ENCODE results near the gene KIF27.
A peak's percentile ranks its signal among the peaks of the same experiment; 100 is the strongest.
"Not testable (repeated sequence)": the region's sequence is repeated elsewhere in the genome, so short reads cannot be mapped to it uniquely, and the experiment has no call there.

Gene KIF27

GRCh38 chr9:83932851-83933250 lies 11.6 kb upstream of the KIF27 start:
- no peak for DNase-seq

DNA sequence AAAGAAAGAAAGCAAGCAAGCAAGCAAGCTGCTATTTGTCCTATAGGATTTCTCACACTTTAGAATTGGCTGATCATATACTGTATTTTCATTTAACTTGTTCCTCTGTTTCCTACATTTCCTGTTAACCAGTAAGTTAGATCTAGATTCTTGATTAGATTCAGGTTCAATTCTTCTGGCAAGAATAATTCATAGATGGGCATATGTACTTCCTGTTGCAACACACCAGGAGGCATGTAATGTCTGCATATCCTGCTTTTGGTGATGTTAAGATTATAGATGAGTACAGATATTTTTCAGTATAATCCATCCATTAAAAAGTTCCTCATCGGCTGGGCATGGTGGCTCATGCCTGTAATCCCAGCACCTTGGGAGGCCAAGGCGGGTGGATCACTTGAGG lies 10.8 kb upstream of the KIF27 start:
- no peak for DNase-seq

DNA sequence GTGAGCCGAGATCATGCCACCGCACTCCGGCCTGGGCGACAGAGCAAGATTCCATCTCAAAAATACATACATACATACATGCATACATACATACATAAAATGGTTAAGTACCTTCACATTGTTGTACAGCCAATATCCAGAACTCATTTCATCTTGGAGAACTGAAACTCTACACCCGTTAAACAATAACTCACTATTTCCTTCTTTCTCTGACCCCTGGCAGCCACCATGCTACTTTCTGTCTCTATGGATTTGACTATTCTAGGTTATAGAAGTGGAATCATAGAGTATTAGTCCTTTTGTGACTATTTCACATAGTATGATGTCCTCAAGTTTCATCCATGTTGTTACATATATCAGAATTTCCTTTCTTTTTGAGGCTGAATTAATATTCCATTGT lies 9.6 kb upstream of the KIF27 start:
- peak; percentile 18 for DNase-seq

GRCh38 chr9:83927591-83927990 lies 6.4 kb upstream of the KIF27 start:
- DNase-seq = no peak

GRCh38 chr9:83920469-83920926 lies 734 bp downstream of the KIF27 start:
- DNase-seq = no peak

GRCh38 chr9:83919111-83919510 lies 2.1 kb downstream of the KIF27 start:
- no peak for DNase-seq

DNA sequence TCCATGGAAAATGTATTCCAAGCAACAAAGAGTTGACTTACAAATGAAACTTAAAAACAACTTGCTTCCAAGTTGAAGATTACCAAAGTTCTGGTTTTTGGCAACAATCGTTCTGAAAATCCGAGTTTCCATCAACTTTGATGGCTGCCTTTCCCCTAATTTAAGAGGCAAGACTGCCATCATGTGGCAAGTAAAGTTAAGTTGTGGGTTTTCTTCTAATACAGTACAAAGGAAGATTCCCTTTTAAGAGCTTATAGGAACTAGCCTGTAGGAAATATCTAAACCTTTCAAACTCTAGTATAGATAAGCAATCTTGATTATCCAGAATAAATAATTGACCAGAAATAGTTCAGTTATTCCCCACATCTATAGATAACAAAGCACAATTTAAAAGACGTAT lies 9.0 kb downstream of the KIF27 start:
- peak; percentile 31 for DNase-seq

- no peak for DNase-seq
These were observed 15.1 kb downstream of the KIF27 start for GRCh38 chr9:83906144-83906543.

- not testable (repeated sequence) for DNase-seq
These were observed 20.6 kb downstream of the KIF27 start for GRCh38 chr9:83900615-83901014.

- not testable (repeated sequence) for DNase-seq
These were observed 26.9 kb downstream of the KIF27 start for GRCh38 chr9:83894301-83894700.

DNA sequence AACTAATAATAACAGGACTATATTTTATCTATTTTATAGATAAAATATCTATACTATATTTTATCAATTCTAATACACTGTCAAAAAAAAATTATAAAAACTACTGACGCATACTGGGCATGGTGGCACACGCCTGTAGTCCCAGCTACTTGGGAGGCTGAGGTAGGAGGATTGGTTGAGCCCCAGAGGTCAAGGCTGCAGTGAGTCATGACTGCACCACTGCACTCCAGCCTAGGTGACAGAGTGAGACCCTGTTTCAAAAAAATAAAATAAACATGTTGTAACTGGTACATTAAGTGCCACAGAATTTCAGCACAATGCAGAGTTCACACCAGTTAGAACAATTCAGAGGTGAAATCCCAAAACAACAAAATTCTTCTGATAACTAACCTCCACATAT lies 34.7 kb downstream of the KIF27 start:
- not testable (repeated sequence) for DNase-seq

DNA sequence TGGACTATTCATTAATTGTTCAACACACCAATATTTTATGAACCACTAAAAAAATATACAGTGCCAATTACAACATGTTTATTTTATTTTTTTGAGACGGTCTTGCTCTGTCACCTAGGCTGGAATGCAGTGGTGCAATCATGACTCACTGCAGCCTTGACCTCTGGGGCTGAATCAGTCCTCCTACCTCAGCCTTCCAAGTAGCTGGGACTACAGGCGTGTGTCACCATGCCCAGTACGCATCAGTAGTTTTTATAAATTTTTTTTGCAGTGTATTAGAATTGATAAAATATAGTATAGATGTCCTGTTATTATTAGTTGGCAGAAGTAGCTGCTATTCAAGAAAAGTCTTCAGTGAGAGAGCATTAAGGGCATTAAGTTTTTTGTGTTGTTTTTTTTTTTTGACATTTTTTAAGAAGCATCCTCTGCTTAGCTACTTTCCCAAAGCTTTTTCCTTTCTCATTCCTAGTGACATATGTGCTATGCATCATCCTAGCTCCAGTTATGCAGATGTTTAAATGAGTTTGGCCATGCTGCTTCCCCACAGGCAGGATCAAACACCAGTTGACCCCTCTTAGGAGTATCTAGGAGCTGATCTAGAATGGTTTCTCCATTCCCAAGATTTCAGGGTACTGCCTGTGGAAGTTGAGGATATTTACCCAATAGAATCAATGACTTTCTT lies 35.5 kb downstream of the KIF27 start:
- not testable (repeated sequence) for DNase-seq

GRCh38 chr9:83881687-83882408 lies 39.4 kb downstream of the KIF27 start:
- not testable (repeated sequence) for DNase-seq

DNA sequence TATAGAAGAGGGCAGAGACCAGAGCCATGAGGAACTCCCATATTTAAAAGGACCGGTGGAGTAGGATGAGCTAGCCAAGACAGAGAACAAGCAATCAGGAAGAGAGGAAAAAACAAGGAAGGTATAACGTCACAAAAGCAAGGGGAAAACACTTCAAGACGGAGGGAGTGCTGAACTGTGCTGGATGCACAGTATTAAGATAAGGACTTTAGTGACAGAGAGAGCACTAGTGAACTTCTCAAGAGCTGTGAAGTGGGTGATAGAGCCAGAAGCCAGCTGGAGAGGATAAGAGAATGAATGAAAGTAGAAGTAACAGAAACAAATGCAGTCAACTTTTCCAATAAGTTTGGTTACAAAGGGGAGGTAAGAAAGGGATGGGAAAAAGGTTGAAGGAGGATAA lies 45.7 kb downstream of the KIF27 start:
- DNase-seq = not testable (repeated sequence)

DNA sequence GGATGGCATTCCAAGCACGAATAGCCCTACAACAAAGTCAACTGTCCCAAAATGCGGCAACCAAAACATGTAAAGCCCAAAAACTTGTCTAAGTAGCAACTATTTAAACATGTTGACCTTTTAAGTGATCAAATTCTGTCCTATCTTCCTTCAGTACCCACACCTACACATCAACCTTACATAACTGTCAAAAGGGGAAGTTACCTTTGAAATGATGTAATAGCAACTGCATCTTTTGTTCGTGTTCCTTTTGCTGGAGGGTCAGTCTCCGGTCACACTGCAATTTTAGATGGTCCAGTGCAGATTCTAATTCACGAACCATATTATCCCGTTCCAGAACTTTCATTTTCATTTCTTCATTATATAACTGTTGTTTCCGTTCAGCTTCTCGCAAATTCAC lies 71.3 kb downstream of the KIF27 start:
- DNase-seq = peak; percentile 1

- not testable (repeated sequence) for DNase-seq
These were observed 84.1 kb downstream of the KIF27 start for GRCh38 chr9:83837070-83837643.

GRCh38 chr9:83830426-83831071 lies 90.7 kb downstream of the KIF27 start:
- DNase-seq = not testable (repeated sequence)

GRCh38 chr9:83824986-83825623 lies 96.1 kb downstream of the KIF27 start:
- DNase-seq = not testable (repeated sequence)

- DNase-seq = peak; percentile 52
These were observed 103.6 kb downstream of the KIF27 start, which contains the start of gene GKAP1 for GRCh38 chr9:83817356-83818278. Gene GKAP1 (minus strand): TSS chr9:83817769. CDS start chr9:83806517, 11,252 bp downstream.

- DNase-seq = not testable (repeated sequence)
These were observed 104.2 kb downstream of the KIF27 start for GRCh38 chr9:83817011-83817355.

DNA sequence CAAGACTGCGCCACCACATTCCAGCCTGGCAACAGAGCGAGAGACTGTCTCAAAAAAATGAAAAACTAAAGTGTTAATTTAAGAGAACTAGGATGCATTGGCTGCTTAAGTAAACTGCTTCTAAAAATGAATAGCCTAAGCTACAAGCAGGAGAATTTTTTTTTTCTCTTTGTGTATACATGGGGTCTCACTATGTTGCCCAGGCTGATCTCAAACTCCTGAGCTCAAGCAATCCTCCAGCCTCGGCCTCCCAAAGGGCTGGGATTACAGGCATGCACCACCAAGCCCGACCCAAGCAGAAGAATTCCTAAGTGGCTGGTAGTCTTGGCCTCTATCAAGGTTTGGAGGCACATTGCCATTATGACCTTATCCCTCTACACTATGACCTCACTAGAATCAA lies 106.1 kb downstream of the KIF27 start:
- DNase-seq = not testable (repeated sequence)

DNA sequence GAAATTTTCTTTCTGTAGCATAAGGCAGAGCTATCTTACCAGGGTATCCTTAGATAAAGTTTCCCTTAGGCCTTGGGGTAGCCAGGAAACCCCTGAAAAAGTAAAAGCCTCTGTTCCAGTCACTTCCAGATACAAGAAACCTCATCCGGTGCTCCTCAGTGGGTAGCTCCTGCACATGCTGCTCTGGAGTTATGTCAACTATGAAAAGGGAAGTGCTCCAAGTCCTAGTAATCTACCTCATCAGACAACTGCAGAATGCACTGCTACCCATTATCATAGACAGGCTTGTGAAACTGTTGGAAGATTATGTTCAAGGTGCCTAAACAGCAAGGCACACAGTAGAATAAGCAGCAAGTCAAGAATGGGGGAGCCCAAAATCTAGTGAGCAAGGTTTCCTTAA lies 112.0 kb downstream of the KIF27 start:
- DNase-seq = not testable (repeated sequence)
